GM12873 (cell line): Measurements from ENCODE around the gene MROH2A.

Experiments
- TF ChIP-seq, protein P1 (sequence below): IDR thresholded peaks from 2 replicates; pipeline ENCODE4 v1.5.1; 2012; ENCODE audit warnings: low read depth, mild to moderate bottlenecking, moderate library complexity, low read length, control low read depth; ENCODE audit not compliant: insufficient read depth; ENCODE audit errors: missing control alignments

MROH2A gene

DNA sequence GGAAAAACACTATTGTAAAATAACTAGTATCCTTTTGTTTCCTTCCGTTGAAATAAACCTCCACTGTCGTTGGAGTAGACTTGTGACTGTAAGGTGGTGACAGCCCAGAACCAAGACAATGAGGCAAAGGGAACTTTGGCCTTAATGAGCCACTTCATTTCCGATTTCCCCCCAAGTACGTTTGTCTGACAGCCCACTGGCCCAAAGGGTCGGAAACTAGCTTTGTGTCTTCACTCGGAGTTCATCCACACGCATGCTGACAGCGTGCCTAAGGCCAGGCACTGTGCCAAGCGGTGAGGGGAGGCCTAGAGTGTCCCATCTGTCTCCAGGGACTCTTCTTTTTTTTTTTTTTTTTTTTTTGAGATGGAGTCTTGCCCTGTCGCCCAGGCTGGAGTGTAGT is 55.2 kb downstream of the MROH2A start:
- TF ChIP-seq, protein P1, sequence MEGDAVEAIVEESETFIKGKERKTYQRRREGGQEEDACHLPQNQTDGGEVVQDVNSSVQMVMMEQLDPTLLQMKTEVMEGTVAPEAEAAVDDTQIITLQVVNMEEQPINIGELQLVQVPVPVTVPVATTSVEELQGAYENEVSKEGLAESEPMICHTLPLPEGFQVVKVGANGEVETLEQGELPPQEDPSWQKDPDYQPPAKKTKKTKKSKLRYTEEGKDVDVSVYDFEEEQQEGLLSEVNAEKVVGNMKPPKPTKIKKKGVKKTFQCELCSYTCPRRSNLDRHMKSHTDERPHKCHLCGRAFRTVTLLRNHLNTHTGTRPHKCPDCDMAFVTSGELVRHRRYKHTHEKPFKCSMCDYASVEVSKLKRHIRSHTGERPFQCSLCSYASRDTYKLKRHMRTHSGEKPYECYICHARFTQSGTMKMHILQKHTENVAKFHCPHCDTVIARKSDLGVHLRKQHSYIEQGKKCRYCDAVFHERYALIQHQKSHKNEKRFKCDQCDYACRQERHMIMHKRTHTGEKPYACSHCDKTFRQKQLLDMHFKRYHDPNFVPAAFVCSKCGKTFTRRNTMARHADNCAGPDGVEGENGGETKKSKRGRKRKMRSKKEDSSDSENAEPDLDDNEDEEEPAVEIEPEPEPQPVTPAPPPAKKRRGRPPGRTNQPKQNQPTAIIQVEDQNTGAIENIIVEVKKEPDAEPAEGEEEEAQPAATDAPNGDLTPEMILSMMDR: no peak

DNA sequence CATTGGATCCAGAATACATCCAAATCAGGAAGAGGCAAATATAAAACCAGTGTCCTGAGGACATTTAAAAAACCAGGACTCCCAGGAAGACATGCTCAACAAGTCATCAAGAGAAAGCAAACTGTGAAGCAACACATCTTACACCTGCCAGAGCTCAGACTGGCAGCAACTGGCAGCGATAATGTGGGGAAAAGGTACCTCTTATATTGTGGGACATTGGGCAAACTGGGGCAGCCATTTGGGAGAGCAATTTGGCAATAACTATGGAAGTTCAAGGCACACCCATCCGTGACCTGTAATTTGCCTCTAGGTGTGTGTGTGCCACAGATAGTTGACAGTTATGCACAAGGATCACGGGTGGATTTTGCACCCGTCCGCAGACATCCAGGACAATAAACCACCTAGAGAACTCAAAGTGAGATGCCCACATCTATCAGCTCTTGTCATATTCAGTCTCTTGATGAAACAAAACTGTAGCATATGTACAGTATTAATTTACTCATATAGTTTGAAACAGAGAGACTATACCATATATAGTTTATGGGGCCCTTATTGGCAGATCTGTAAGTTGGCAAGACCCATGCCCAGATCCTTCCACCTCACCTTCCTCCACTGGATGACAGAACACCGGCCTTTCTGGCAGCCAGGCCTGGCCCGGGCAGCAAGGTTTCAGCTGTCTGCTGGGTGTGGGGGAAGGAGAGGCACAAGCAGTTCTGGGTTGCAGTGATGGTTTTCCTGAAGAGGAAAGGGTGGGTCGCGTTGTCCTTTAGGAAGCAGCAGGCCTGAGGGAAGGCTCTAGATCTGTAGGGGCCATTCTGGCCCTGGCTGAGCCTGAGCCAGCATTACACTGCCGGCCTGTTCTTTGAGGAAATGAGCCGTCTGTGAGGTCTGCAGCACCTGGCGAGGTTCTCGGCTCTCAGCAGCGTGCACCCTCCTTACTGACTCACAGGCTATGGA is 57.4 kb downstream of the MROH2A start:
- TF ChIP-seq, protein P1: no peak

DNA sequence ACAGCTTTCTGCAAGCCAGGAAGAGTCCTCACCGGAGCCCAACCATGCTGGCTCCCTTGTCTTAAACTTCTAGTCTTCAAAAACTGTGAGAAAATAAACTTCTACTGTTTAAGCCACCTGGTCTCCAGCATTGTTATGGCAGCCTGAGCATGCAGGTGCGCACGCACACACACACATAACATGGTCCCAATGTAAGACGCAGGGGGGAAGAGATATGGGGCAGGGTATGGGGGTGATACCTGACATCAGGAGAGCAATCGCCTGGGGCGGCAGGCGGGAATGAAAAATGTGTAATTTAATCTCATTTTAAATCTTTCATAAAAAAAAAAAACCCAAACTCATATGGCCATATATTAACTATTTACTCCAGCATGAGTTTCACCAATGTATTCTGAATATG is 58.2 kb downstream of the MROH2A start:
- TF ChIP-seq, protein P1: no peak

DNA sequence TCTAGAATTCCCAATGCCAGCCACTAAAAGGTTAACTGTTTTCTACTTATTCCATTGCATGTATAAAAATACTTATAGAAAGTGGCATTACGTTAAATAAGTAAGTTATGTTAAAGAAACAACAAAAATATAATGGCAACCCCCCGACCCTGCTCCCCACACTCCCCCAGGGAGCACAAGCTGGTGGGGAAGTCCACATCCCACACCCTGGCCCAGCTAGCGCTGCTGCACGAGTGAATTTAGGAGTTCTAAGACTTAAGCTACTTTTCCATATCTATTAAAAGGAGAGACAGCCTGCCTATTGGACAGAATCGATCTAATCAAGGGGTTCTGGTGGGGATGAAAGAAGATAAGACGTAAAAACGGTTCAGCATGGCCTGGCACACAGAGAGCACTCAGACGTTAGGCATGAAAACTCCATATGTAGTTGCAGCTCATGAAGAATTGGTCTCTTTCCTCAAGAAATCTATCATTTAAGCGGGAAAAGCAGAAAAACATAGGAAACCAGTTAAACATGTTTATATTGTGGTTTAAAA is 59.6 kb downstream of the MROH2A start:
- TF ChIP-seq, protein P1: no peak

DNA sequence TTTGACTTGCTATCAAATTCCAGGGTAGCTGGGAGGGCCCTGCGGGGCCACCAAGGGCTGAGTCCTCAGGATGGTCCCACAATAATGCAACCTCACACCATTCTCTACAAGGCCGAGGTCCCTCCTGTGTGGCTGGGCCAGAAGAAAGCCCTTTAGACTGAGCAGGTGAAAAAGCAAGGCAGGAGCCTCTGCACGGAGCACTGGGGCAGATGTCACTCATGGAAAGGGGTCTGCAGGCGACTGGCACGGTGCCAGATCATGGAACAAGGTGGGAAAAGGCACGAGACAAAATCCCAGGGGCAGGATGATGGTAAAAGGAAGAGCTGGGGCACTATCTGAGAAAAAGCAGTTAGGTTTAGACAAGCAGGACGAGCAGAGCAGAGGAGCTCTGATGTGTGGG is 60.1 kb downstream of the MROH2A start:
- TF ChIP-seq, protein P1: no peak

DNA sequence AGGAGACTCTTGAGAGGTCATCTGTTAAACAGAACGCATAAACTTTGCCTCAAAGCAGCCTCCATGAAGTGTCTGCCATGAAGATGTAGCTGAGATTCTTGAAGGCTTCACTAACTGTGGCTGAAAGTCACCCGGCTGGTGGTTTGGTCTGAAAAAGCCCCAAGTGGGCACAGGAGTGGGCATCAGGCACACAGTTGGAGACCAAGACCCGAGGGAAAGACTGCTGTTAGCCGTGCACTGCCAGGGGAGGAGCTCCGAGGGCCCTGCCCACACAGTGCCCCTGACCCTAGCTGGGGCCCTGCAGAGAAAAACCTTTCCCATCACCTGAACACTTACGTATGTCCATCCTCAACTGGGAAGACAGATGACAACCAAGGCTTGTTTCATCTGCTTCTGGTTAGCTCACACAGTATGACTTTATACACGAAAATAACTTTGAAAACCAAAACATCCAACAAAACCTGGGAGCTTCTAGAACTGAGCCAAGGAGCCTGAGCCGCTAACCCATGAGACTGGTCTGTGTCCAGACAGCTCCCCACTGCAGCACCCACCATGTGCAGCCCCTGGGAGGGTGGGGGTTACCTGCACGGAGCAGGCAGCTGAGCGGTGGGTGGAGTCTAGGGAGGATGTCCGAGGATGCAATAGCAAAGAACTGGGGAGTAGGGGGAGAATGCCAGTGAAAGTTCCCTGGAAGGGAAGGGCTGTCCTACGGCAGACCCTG is 60.8 kb downstream of the MROH2A start:
- TF ChIP-seq, protein P1: no peak

DNA sequence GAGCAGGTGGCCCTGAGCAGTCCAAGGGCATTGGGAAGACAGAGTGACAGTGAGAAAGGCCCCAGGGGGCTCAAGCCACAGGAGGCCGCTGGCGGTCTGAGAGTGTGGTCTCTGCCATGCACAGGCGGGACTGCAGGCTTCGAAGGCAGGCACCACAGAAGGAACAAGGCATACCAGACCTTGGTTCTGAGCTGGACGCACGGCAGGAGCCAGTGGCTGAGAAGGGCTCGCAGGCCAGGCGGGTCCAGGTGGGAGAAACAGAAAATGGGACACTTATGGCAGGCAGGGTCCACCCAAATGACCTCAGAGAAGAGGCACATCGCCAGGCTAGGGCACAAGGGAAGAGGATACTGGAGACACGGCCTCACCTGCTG is 61.3 kb downstream of the MROH2A start:
- TF ChIP-seq, protein P1: no peak
